ENCODE measurements around the gene LINC01488.
A peak's percentile ranks its signal among the peaks of the same experiment; 100 is the strongest.

LINC01488 gene

DNA sequence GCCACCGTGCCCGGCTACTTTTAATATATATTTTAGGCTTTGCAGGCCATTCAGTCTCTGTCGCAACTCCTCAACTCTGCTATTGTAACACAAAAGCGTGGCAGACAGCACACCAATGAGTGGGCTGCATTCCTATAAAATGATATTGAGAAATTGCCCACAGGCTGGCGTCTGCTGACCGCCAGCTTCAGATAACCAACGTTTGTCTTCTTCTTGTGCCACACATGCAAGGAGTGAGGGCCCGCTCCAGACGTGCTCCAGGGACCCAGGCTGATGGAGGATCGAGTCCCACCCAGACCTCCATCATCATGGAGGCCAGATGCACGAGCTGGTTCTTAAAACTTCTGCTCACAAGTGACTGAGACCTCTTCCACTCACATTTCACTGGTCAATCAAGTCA is 35.4 kb upstream of the LINC01488 start:
- DNase-seq = no peak

DNA sequence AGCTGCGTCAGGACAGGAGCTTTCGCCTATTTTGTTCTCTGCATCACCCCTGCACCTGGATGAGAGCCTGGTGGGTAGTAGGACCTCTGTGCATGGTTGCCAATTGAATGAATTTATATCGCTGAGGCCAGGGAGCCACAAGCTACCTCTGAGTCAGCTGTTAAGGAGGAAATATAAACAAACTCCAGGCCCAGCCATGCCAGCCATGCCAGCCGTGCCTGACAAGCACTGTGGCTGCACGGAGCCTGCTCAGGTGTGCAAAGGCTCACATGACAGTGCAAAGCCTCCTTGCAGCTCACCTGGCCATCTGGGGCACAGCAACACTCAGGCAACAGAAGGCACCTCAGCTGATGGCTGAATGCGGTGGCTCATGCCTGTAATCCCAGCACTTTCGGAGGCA is 33.7 kb upstream of the LINC01488 start:
- DNase-seq = no peak

DNA sequence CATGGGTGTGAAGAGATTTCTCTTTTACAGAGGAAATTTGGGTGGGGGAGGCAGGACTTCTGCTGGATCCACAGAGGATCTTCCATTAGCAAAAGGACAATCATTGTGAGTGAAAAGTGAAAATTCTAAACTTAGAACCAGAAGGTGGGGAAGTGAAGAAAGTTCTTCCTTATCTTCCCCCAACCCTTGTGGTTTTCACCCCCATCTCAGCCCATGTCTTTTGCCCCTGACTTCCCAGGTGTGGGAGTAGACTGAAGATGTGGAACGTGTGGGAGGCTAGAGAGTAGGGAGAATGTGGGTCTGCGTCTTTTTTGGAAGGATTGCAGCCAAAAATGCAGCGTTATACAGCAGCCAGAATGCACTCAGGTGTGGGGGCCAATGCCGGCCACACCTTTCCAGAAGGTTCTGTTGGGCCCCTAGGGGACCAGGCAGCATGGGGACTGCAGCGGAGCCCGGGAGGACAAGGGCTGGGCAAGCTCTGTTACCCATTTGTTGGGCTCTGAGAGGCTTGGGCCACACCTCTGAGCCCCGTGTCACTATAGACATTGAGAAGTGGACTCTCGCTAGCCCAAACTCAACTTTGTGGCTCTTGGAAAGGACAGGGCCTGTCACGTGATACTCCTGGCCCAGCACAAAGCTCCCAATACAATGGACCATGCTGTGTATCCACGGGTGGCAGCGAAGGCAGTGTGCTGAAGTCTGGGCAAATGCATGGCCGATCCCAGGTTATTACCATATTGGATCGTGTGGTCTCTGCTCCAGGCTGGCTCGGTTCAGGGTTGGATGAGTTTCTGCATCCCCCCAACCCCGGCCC is 32.8 kb upstream of the LINC01488 start:
- DNase-seq = no peak

DNA sequence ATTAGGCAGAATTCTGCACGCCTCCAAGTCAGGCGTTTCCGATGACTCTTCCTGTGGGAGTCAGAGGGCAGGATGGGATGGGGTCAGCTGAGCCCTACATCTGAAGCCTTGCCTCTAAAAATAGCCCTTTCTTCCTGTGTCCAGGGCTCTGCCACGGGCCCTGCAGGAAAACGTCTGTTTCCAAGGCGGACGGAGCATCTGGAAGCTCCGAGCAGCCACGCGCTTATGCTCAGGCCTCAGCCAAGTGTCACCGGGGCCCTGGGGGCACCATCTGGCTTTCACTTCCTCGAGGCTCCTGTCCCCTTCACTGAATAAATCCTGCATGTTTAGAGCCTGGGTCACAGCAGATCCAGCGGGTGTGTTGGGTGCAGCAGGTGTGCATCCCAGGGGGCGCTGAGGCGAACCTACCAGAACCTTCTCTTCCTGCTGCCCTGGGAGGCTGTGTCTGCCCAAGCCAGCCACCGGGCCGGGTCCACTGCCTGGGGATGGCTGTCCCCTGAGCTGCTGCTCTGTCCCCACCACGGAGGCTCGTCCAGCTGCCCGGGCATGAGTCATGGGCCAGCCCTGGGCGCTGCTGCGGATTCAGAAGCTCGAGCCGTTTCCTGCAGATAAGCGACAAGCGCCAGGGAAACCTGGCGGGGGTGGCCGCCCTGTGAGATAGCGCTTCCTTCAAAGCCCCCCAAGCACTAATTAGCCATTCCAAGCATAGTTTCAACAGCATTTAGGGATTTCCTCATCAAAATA is 32.0 kb upstream of the LINC01488 start:
- DNase-seq = peak; percentile 47

DNA sequence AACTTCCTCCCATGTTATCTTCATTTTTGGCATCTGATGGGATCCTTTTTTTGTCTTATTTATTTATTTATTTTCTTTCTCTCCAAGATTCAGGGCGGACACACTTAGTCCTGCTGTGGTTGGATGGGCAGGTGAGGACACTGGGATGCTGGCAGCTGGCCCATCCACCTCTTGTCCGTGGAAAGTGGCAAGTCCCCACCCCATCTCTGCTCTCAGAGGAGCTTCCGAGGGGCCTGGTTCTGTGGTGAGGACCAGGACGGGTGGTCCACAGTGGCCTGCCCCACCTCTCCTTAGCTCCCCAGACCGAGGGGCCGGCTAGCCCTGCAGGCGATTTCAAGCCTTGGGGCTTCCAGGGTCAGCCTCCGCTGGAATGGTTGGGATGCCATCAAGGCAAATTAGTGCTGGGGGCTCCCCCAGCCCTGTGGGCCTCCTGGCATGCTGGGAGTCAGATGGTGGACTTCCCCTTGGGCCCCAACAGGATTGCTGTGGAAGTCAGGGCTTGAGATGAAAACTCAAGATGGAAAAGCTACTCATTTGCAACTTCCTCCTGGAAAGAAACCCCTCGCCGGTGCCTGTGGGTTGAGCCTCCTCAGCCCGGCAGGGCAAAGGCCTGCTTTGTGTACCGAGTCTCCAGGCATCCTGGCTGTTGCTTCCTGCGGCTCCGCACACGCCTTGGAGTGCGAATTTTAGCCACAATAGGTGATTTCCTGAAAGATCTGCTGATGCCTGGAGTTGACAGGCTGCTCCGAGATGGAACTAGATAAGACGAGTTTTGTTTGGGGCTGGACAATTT is 31.2 kb upstream of the LINC01488 start:
- no peak for DNase-seq

DNA sequence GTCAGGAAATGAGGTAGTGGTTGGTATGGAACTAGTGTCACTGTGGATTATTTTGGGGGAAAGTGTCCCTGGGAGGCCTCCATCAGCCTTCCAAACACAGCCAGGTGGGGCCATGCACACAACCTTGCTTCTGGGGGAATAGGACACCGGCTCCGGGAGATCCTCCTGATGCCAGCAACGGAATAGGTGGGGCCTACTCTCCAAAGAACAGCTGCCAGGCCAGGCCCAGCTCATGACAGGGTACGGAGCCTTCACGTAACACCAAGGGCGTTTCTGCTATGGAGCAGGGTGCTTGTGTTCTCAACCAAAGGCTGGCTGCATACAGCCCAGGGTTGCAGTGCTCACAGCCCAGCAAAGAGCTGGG is 30.6 kb upstream of the LINC01488 start:
- no peak for DNase-seq

DNA sequence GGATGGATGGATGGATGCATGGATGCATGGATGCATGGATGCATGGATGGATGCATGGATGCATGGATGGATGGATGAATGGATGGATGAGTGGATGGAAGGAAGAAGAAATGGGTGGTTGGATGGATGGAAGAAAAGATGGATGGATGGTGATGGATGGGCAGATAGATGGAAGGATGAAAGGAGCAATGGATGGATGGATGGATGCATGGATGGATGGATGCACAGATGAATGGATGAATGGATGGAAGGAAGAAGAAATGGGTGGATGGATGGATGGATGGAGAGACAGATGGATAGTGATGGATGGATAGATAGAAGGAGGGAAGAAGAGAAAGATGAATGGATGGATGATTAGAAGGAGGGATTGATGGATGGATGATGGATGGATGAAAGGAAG is 30.2 kb upstream of the LINC01488 start:
- DNase-seq = no peak

DNA sequence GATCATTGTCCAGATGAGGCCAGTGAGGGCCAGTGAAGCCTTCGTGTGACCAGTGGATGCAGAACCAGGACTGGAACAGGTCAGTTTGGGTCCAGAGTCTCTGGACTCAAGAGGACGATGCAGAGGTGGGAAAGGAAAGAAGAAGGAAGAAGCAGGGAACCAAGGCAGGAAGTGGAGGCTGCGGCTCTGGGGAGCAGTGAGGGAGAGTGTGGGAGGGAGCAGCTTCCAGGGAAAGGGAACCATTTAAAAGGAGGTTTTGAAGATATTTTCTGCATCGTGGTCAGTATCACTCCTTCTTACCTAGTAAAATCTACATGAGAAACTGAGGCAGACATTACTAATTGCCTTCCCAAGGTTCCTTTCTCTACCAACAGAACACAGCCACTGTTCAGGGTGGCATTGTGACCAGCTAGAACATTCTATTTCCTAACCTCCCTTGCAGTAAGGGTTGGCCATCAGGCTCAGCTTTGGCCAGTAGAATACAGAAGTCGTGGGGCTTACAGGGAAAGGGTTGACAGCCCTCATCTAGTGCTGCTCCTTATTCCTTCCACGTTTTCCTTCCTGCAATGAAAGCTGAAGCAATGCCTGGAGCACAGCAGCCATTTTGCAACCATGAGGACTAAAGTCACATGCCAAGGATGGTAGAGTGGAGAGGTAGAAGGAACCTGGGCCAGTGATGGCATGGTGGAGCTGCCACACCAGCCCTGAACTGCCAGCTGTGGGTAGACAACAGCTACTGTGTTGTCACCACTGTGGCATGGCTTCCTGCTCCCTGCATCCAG is 29.1 kb upstream of the LINC01488 start:
- DNase-seq = no peak

DNA sequence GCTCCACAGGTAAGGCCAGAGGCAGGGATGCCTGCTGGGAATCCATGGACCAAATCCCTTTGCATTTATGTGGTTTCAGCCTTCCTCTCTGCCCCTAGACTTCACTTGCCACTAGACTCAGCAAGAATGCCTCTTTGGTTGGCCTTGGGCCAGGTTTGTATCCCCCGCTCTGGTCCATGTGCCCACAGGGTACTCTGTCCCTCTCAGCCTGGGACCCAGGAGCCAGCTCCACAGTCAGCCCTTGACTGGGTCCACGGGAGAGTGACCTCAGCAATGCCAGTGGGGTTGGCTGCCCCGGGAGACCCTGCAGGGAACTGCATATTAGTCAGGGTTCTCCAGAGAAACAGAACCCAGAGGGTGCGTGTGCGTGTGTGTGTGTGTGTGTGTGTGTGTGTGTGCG is 28.3 kb upstream of the LINC01488 start:
- no peak for DNase-seq

DNA sequence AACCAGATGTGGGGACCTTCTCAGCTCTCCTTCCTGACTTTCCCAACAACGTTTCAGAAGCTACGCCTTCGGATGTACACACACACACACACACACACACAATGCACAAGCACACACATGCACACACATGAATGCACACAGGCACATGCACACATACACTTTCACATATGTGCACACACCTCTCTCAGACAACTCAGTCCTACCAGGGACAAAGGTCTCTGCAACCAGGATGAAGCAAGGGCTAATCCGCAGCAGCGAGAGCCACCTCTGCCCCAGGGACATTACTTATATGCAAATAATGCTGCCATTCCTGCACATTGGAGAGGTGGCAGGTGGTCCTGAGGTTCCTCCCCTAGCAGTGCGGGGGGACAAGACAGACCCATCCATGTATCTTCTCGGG is 27.4 kb upstream of the LINC01488 start:
- no peak for DNase-seq

DNA sequence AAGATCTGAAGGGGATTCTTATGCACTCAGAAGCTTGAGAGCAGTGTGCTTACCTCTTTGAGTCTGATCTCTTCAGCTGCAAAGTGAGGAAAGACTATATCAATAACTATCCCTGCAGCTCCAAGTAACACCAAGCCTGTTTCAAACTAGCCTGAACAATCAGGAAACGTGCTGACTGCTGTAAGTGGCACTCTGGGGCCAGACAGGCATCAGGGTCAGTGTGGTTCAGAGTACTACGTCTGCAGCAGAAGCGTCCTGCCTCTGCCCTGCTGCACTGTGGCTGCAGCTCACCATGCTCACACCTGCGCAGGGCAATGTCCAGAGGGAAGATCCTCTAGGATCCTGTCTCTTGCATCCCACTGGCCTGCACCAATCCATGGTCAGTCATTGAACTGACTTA is 25.5 kb upstream of the LINC01488 start:
- DNase-seq = no peak

DNA sequence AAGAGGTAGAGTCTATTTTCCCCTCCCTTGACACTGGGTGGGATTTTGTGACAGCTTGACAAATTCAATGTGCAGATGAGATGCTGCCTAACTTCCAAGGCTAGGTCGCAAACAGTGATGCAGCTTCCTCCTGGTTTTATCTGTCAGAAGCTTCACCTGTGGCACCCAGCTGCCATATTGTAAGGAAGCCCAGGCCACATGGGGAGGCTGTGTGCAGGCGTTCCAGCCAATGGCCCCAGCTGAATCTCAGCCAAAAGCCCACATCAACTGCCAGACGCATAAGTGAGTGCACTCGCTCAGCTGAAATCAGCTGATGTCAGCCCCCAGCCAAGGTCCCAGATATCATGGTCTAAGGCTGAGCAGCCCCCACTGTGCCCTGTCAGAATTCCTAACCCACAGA is 24.8 kb upstream of the LINC01488 start:
- no peak for DNase-seq

DNA sequence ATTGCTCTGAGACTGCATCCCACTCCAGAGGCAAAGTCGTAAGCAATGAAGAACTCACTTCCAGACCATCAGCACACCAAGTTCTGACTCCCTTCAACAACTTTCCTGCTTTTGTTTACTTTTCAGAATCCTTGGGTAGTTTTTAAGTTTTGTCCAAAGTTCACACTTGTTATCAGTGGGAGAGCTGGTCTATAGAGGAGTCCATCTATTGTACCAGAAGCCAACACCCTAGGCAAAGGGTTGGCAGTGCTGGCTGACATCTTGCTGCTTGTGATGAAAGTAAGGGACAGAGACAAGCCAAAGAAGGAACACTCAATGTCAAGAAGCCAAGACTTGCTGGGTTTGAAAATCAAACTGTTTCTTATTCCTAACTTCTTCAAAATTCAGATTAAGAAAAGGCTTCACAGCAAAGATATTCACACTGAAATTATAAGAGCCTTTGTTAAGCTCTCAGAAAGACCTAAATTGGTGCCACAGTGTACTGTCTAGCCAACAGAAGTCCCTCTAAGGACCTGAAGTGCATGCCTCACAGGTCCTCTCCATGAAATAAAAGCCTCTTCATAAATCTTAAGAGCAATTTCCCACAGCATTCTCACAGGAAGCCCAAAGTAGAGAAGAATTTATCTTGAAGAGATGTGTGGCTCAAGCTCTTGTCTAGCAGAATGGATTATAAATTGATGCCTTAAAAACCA is 21.5 kb upstream of the LINC01488 start:
- DNase-seq = no peak

DNA sequence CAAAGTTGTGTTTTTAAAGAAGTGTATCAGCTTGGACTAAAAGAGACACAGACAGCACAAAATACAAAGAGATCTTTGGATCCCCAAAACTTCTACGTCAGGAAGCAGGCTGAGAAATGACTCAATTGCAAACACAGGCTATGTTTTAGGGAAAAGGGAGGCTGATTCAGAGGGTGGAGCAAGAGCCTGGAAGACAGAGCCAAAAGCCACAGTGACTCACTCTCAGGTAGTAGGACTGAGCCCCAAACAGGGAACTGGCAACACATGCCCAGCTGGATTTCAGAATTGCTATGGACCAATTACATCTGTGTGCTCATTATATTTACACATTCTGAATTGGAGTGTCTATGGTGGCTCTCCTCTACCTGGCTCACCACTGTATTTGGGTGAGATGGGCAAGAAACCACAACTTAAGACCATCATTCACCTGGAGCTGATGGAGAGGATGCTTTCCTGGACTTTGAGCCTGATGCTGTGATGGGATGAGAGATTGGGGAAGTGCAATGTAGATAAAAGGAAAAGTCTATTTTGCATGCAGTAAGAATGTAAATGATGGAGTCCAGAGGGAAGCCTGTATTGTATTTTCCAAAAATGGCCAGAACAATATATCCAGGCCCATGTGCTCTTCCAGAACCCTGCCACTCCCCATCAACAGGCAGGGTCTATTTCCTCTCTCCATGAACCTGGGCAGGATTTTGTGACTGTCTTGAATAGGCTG is 20.8 kb upstream of the LINC01488 start:
- DNase-seq = no peak

DNA sequence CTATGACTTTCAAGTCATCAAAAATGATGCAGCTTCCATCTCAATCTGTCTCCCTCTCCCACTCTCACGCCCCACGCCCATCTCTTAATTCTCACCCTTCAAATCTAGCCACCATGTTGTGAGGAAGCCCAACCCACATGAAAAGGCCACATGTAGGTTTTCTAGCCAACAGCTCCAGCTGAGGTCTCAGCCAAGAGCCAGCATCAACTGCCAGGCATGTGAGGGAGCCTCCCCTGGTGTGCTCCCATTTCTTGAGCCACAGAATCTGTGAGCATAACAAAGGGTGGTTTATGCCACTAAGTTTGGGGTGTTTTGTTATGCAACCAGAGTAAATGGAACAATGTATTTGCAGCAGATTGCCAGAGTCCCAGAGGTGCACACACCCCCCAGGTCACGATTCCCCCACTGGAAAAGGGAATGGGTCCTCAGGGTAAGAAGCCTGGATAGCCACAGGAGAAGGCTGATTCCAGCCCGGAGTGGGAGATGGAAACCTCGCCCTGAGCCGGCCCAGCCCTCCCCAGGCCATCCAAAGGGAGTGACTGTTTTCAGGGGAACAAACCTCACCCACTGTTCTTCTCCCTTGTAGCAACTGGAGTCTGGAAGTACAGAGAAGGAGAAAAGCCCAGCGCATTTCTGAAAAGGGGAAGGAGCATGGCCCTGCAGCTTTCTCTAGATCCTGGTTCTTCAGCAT is 20.0 kb upstream of the LINC01488 start:
- no peak for DNase-seq

DNA sequence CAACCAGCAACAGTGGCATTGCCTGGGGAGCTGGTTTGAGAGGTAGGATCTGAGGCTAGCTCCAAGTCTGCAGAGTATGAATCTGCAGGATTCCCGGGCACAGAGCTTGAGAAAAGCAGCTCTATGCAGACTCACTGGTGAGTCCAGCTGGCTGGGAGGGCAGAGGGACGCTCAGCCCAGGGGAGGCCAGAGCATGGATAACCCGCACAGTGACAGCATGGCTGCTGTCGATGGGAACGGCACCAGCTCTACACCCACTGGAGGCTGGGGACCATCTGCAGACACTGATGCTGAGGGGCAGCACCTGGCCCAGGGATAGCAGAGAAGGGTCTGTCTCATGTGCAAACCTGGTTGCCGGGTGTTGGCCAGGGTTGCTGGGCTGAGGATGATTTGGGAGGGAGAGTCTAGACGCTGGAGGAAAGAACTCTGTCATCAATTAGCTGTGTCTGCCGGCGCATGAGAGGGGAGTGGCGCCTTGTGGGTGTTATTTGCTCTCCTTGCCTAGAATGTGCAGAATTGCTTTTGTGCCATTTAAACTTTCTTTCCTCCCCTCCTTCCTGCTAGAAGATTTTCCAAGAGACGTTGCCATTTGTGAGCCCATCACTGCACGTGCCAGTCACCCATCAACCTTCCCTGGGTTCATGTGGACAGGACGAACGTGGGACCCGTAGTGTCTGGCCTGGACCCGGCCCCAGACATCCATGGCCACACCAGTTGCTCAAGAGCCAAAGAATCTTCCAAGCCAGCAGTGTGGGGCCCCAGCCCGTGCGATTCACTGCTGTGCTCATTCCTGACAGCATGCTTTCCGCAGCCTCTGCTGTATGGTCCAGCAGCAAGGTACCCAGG is 19.1 kb upstream of the LINC01488 start:
- no peak for DNase-seq

DNA sequence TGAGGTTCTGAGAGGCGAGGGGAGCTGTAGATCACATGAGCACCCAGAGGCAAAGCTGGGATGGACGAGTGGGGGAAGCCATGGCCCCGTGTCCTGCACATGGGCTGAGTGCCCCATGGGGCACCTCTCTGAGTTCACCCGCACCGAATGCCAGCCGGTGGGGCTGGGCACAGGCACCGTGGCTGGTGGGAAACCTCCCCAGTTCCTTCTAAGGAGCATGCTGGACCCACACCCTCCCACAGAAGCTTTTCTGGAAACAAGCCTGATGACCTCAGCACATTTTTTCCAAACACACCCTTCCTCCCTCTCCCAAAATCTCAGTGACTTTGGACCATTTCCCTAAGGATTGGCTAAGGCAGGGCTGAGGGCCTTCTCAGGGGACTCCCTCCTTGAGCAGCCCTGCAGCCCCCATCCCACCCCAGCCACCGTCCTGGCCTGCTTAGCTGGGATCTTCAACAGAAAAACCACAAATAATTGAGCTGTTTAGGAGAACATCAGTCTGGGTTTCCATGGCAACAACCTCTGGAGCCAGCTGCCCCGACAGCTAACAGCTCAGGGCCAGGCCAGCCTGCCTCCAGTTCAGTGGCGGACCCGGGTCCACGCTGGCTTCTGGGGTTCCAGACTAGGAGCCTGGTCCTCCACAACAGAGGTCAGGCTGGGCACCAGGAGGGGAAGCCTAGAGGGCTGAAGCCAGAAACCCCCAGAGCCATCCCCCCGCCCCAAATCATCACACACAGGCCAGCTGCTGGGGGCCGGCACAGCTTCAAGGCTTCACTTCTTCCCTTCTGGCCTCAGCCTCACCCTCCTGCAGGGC is 18.1 kb upstream of the LINC01488 start:
- no peak for DNase-seq

DNA sequence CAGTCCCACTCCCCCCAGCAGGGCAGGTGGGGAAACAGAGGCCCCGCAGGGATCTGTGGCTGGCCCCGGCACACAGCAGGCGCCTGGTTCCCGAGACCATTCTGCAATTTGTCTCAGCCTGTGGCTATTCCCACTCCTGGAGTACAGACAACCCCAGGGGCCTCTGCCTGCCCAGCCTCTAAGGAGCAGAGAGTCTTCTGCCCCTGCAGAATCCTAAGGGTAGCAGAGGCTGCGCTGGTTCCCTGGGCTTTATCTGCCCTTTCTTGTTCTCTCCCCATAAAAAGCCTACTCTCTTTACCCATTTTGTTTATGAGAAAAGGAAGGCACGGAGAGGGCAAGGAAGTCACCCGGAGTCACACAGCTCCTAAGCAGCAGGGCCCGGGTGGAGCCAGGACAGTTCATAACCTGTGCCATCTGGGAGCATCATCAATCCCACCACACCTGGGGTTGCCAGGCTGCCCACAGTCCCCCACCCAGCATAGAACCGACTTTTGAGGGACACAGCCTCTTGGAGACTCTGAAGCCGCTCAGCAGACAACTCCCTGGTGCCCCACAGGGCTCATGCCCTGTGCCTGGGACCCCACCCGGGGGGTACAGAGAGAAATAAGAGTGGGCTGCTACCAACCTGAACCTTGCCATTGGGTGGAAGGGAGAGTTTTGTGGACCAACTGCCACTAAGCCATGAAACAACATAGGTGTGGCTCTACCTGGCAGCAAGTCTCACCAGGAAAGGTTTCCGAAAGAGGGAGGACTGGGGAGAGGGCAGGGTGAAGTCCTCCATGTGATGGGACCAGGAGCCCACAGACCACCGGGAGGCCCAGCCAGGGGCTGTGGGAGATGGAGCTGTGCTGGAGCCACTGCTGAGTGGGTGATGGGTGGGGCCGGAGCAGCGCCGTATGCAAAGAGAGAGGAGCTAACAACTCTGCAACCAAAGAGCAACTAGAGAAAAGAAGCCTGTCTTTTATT is 17.2 kb upstream of the LINC01488 start:
- no peak for DNase-seq

Data from NCI-H82 (cell line).